Measurements from ENCODE around the gene TMEM135.

Gene TMEM135

GRCh38 chr11:87193756-87194470, 156.2 kb downstream of the TMEM135 start:
- Histone ChIP-seq H3K27ac (ENCODE audit: low read depth, low read length) (no peak overlapping the region), H3K36me3 (ENCODE audit: control insufficient read depth, insufficient read depth, low read length) (no peaks in the 10 kb centered on the region), H3K9ac (ENCODE audit: low read depth, low read length) (no peak overlapping the region), H3K4me1 (ENCODE audit: control insufficient read depth, insufficient read depth, low read length) (peaks cover 5% of the 10 kb centered on the region; the same call in 1 of the 2 replicates), H3K4me3 (ENCODE audit: low read depth, low read length) (no peak overlapping the region), H3K27me3 (ENCODE audit: control insufficient read depth, insufficient read depth, low read length) (no peaks in the 10 kb centered on the region), H3K9me3 (ENCODE audit: control insufficient read depth, insufficient read depth, low read length) (no peaks in the 10 kb centered on the region)

- Histone ChIP-seq H3K27me3 (ENCODE audit: control insufficient read depth, insufficient read depth, low read length) (no peaks in the 10 kb centered on the region), H3K27ac (ENCODE audit: low read depth, low read length) (no peak overlapping the region), H3K4me1 (ENCODE audit: control insufficient read depth, insufficient read depth, low read length) (peaks cover 5% of the 10 kb centered on the region; the same call in 1 of the 2 replicates), H3K9me3 (ENCODE audit: control insufficient read depth, insufficient read depth, low read length) (no peaks in the 10 kb centered on the region), H3K9ac (ENCODE audit: low read depth, low read length) (no peak overlapping the region), H3K4me3 (ENCODE audit: low read depth, low read length) (no peak overlapping the region), H3K36me3 (ENCODE audit: control insufficient read depth, insufficient read depth, low read length) (no peaks in the 10 kb centered on the region)
Observed at GRCh38 chr11:87194985-87195820, 157.5 kb downstream of the TMEM135 start.

- no peaks in the 10 kb centered on the region for H3K9me3 ChIP-seq (ENCODE audit: control insufficient read depth, insufficient read depth, low read length)
- no peak overlapping the region for H3K27ac ChIP-seq (ENCODE audit: low read depth, low read length)
- H3K4me1 ChIP-seq (ENCODE audit: control insufficient read depth, insufficient read depth, low read length) = peaks cover 5% of the 10 kb centered on the region; the same call in 1 of the 2 replicates
- H3K27me3 ChIP-seq (ENCODE audit: control insufficient read depth, insufficient read depth, low read length) = no peaks in the 10 kb centered on the region
- H3K4me3 ChIP-seq (ENCODE audit: low read depth, low read length) = no peak overlapping the region
- H3K9ac ChIP-seq (ENCODE audit: low read depth, low read length) = no peak overlapping the region
- H3K36me3 ChIP-seq (ENCODE audit: control insufficient read depth, insufficient read depth, low read length) = no peaks in the 10 kb centered on the region
Observed at GRCh38 chr11:87198266-87198881, 160.6 kb downstream of the TMEM135 start.

- H3K4me1 ChIP-seq (ENCODE audit: control insufficient read depth, insufficient read depth, low read length) = peaks cover 5% of the 10 kb centered on the region; the same call in 1 of the 2 replicates
- H3K27me3 ChIP-seq (ENCODE audit: control insufficient read depth, insufficient read depth, low read length) = no peaks in the 10 kb centered on the region
- no peaks in the 10 kb centered on the region for H3K36me3 ChIP-seq (ENCODE audit: control insufficient read depth, insufficient read depth, low read length)
- no peak overlapping the region for H3K4me3 ChIP-seq (ENCODE audit: low read depth, low read length)
- H3K9me3 ChIP-seq (ENCODE audit: control insufficient read depth, insufficient read depth, low read length) = no peaks in the 10 kb centered on the region
- no peak overlapping the region for H3K9ac ChIP-seq (ENCODE audit: low read depth, low read length)
- no peak overlapping the region for H3K27ac ChIP-seq (ENCODE audit: low read depth, low read length)
Observed at GRCh38 chr11:87201376-87201775, 163.6 kb downstream of the TMEM135 start.

- Histone ChIP-seq H3K27ac (ENCODE audit: low read depth, low read length) (no peak overlapping the region), H3K9ac (ENCODE audit: low read depth, low read length) (no peak overlapping the region), H3K9me3 (ENCODE audit: control insufficient read depth, insufficient read depth, low read length) (no peaks in the 10 kb centered on the region), H3K4me1 (ENCODE audit: control insufficient read depth, insufficient read depth, low read length) (no peaks in the 10 kb centered on the region), H3K36me3 (ENCODE audit: control insufficient read depth, insufficient read depth, low read length) (no peaks in the 10 kb centered on the region), H3K4me3 (ENCODE audit: low read depth, low read length) (no peak overlapping the region), H3K27me3 (ENCODE audit: control insufficient read depth, insufficient read depth, low read length) (no peaks in the 10 kb centered on the region)
Observed at GRCh38 chr11:87203907-87204602, 166.3 kb downstream of the TMEM135 start.

GRCh38 chr11:87212891-87213290, 175.2 kb downstream of the TMEM135 start:
- Histone ChIP-seq H3K4me3 (ENCODE audit: low read depth, low read length) (no peak overlapping the region), H3K27ac (ENCODE audit: low read depth, low read length) (no peak overlapping the region), H3K9ac (ENCODE audit: low read depth, low read length) (no peak overlapping the region), H3K4me1 (ENCODE audit: control insufficient read depth, insufficient read depth, low read length) (peaks cover 4% of the 10 kb centered on the region; the same call in 1 of the 2 replicates), H3K9me3 (ENCODE audit: control insufficient read depth, insufficient read depth, low read length) (no peaks in the 10 kb centered on the region), H3K36me3 (ENCODE audit: control insufficient read depth, insufficient read depth, low read length) (no peaks in the 10 kb centered on the region), H3K27me3 (ENCODE audit: control insufficient read depth, insufficient read depth, low read length) (no peaks in the 10 kb centered on the region)

- H3K27ac ChIP-seq (ENCODE audit: low read depth, low read length) = no peak overlapping the region
- H3K27me3 ChIP-seq (ENCODE audit: control insufficient read depth, insufficient read depth, low read length) = no peaks in the 10 kb centered on the region
- no peaks in the 10 kb centered on the region for H3K36me3 ChIP-seq (ENCODE audit: control insufficient read depth, insufficient read depth, low read length)
- H3K9me3 ChIP-seq (ENCODE audit: control insufficient read depth, insufficient read depth, low read length) = no peaks in the 10 kb centered on the region
- H3K4me3 ChIP-seq (ENCODE audit: low read depth, low read length) = no peak overlapping the region
- no peak overlapping the region for H3K9ac ChIP-seq (ENCODE audit: low read depth, low read length)
- H3K4me1 ChIP-seq (ENCODE audit: control insufficient read depth, insufficient read depth, low read length) = peaks cover 4% of the 10 kb centered on the region; the same call in 1 of the 2 replicates
Observed at GRCh38 chr11:87213444-87213843, 175.7 kb downstream of the TMEM135 start.

- Histone ChIP-seq H3K36me3 (ENCODE audit: control insufficient read depth, insufficient read depth, low read length) (no peaks in the 10 kb centered on the region), H3K9ac (ENCODE audit: low read depth, low read length) (no peak overlapping the region), H3K27me3 (ENCODE audit: control insufficient read depth, insufficient read depth, low read length) (no peaks in the 10 kb centered on the region), H3K9me3 (ENCODE audit: control insufficient read depth, insufficient read depth, low read length) (no peaks in the 10 kb centered on the region), H3K4me1 (ENCODE audit: control insufficient read depth, insufficient read depth, low read length) (peaks cover 6% of the 10 kb centered on the region; the same call in 1 of the 2 replicates), H3K27ac (ENCODE audit: low read depth, low read length) (no peak overlapping the region), H3K4me3 (ENCODE audit: low read depth, low read length) (no peak overlapping the region)
Observed at GRCh38 chr11:87215236-87215635, 177.5 kb downstream of the TMEM135 start.

- H3K36me3 ChIP-seq (ENCODE audit: control insufficient read depth, insufficient read depth, low read length) = no peaks in the 10 kb centered on the region
- no peak overlapping the region for H3K27ac ChIP-seq (ENCODE audit: low read depth, low read length)
- no peak overlapping the region for H3K4me3 ChIP-seq (ENCODE audit: low read depth, low read length)
- no peaks in the 10 kb centered on the region for H3K27me3 ChIP-seq (ENCODE audit: control insufficient read depth, insufficient read depth, low read length)
- H3K9me3 ChIP-seq (ENCODE audit: control insufficient read depth, insufficient read depth, low read length) = no peaks in the 10 kb centered on the region
- no peak overlapping the region for H3K9ac ChIP-seq (ENCODE audit: low read depth, low read length)
- peaks cover 6% of the 10 kb centered on the region; the same call in 1 of the 2 replicates for H3K4me1 ChIP-seq (ENCODE audit: control insufficient read depth, insufficient read depth, low read length)
Observed at GRCh38 chr11:87219266-87219665, 181.5 kb downstream of the TMEM135 start.

- Histone ChIP-seq H3K9me3 (ENCODE audit: control insufficient read depth, insufficient read depth, low read length) (no peaks in the 10 kb centered on the region), H3K36me3 (ENCODE audit: control insufficient read depth, insufficient read depth, low read length) (no peaks in the 10 kb centered on the region), H3K4me1 (ENCODE audit: control insufficient read depth, insufficient read depth, low read length) (peaks cover 3% of the 10 kb centered on the region; the same call in 1 of the 2 replicates), H3K27me3 (ENCODE audit: control insufficient read depth, insufficient read depth, low read length) (no peaks in the 10 kb centered on the region), H3K9ac (ENCODE audit: low read depth, low read length) (no peak overlapping the region), H3K27ac (ENCODE audit: low read depth, low read length) (no peak overlapping the region), H3K4me3 (ENCODE audit: low read depth, low read length) (no peak overlapping the region)
Observed at GRCh38 chr11:87223816-87224215, 186.1 kb downstream of the TMEM135 start.
